Neural cell (in vitro differentiated cells): ENCODE data around the gene CEMP1. TPM values are rescaled to one million over a fixed set of nuclear protein-coding genes. Genes with fewer than 3 reads are reported as not detected.

ENCODE experiments used
- H2AFZ ChIP-seq: fragments of 200-600, 300-800 bp; sonication (generic), shearing (Covaris generic); 2 replicates; pipeline ENCODE4 v1.6.0; 2014; ENCODE audit warnings: low read depth, mild to moderate bottlenecking, antibody characterized with exemption, low read length, moderate library complexity
- H3F3A ChIP-seq: fragments of 200-600 bp; shearing (Covaris generic); 2 replicates; pipeline ENCODE4 v1.6.1; 2016; ENCODE audit warnings: mild to moderate bottlenecking, moderate library complexity, mixed read lengths, antibody characterized with exemption, low read length; ENCODE audit not compliant: insufficient read depth, poor library complexity, severe bottlenecking
- H3K27ac ChIP-seq: fragments of 200-600, 300-800 bp; sonication (generic), shearing (Covaris generic); 2 replicates; pipeline ENCODE4 v1.5.1; 2014; ENCODE audit warnings: mild to moderate bottlenecking, low read length, moderate library complexity
- H3K27me3 ChIP-seq: fragments of 300-800, 200-600 bp; sonication (generic), shearing (Covaris generic); 2 replicates; pipeline ENCODE4 v1.6.0; 2014; ENCODE audit warnings: mild to moderate bottlenecking, low read depth, low read length, moderate library complexity; ENCODE audit not compliant: insufficient read depth
- H3K36me3 ChIP-seq: fragments of 300-800, 200-600 bp; sonication (generic), shearing (Covaris generic); 2 replicates; pipeline ENCODE4 v1.5.1; 2014; ENCODE audit warnings: mild to moderate bottlenecking, antibody characterized with exemption, low read length, moderate library complexity; ENCODE audit not compliant: insufficient read depth
- H3K4me2 ChIP-seq: fragments of 300-800, 200-600 bp; sonication (generic), shearing (Covaris generic); 2 replicates; pipeline ENCODE4 v1.6.0; 2014; ENCODE audit warnings: mild to moderate bottlenecking, low read length
- H3K4me3 ChIP-seq: fragments of 300-800, 200-600 bp; sonication (generic), shearing (Covaris generic); 2 replicates; pipeline ENCODE4 v1.5.1; 2014; ENCODE audit warnings: mild to moderate bottlenecking, low read length, moderate library complexity
- H3K79me2 ChIP-seq: fragments of 200-600 bp; shearing (Covaris generic); replicated peaks from 2 replicates; pipeline ENCODE4 v1.6.0; 2014; ENCODE audit warnings: mild to moderate bottlenecking, low read length, moderate library complexity; ENCODE audit not compliant: insufficient read depth
- H3K9ac ChIP-seq: fragments of 300-800, 200-600 bp; sonication (generic), shearing (Covaris generic); 2 replicates; pipeline ENCODE4 v1.6.1; 2016; ENCODE audit warnings: mild to moderate bottlenecking, low read length, mixed read lengths
- H3K9me2 ChIP-seq: fragments of 200-600 bp; shearing (Covaris generic); 2 replicates; pipeline ENCODE4 v1.6.1; 2016; ENCODE audit warnings: mild to moderate bottlenecking, low read length, mixed read lengths; ENCODE audit not compliant: insufficient read depth
- H3K9me3 ChIP-seq: fragments of 200-600, 300-800 bp; sonication (generic), shearing (Covaris generic); 2 replicates; pipeline ENCODE4 v1.6.1; 2016; ENCODE audit warnings: mild to moderate bottlenecking, mixed run types, low read length, moderate library complexity, mixed read lengths
- H4K20me1 ChIP-seq: fragments of 200-600 bp; shearing (Covaris generic); 2 replicates; pipeline ENCODE4 v1.6.1; 2016; ENCODE audit warnings: mild to moderate bottlenecking, mixed run types; ENCODE audit not compliant: insufficient read depth
- EP300 ChIP-seq: fragments of 450-650 bp; conservative IDR thresholded peaks from 2 replicates; pipeline ENCODE4 v1.6.1; 2014; ENCODE audit warnings: antibody characterized with exemption, mild to moderate bottlenecking, moderate library complexity; ENCODE audit not compliant: poor library complexity, severe bottlenecking
- EZH2 ChIP-seq: fragments of 200-600, 300-800 bp; shearing (Covaris generic), sonication (generic); IDR thresholded peaks from 2 replicates; pipeline ENCODE4 v1.6.1; 2014; ENCODE audit warnings: antibody characterized with exemption, low read length, borderline replicate concordance, mild to moderate bottlenecking; ENCODE audit not compliant: insufficient read depth, poor library complexity, severe bottlenecking
- MXI1 ChIP-seq: fragments of 450-650 bp; conservative IDR thresholded peaks from 2 replicates; pipeline ENCODE4 v1.6.1; 2014; ENCODE audit warnings: antibody characterized with exemption, mild to moderate bottlenecking; ENCODE audit not compliant: poor library complexity, severe bottlenecking
- POLR2AphosphoS5 ChIP-seq: IDR thresholded peaks from 2 replicates; pipeline ENCODE4 v1.6.1; 2012
- RAD21 ChIP-seq: fragments of 450-650 bp; conservative IDR thresholded peaks from 2 replicates; pipeline ENCODE4 v1.6.1; 2014; ENCODE audit warnings: antibody characterized with exemption, mild to moderate bottlenecking, moderate library complexity
- SMC3 ChIP-seq: fragments of 450-650 bp; conservative IDR thresholded peaks from 2 replicates; pipeline ENCODE4 v1.6.1; 2014; ENCODE audit warnings: antibody characterized with exemption, mild to moderate bottlenecking, moderate library complexity; ENCODE audit not compliant: poor library complexity
- TAF1 ChIP-seq: IDR thresholded peaks from 2 replicates; pipeline ENCODE4 v1.6.1; 2012; ENCODE audit warnings: low read depth
- polyA plus RNA-seq: library from polyadenylated mRNA; depleted of rRNA; stranded (reverse); fragments of >200 nt; gene quantifications from 2 replicates; pipeline ENCODE4 v1.2.3, GENCODE V29; 2014
- TF ChIP-seq, protein P1 (sequence below): IDR thresholded peaks from 2 replicates; pipeline ENCODE4 v1.6.1; 2012; ENCODE audit warnings: borderline replicate concordance
- TF ChIP-seq, protein P2 (sequence below): fragments of 450-650 bp; IDR thresholded peaks from 2 replicates; pipeline ENCODE4 v1.5.1; 2014; ENCODE audit warnings: antibody characterized with exemption, mild to moderate bottlenecking, moderate library complexity; ENCODE audit not compliant: poor library complexity, severe bottlenecking

CEMP1 gene
- polyA plus RNA-seq, 1 donor from 2014 or later: 0.46 TPM

DNA sequence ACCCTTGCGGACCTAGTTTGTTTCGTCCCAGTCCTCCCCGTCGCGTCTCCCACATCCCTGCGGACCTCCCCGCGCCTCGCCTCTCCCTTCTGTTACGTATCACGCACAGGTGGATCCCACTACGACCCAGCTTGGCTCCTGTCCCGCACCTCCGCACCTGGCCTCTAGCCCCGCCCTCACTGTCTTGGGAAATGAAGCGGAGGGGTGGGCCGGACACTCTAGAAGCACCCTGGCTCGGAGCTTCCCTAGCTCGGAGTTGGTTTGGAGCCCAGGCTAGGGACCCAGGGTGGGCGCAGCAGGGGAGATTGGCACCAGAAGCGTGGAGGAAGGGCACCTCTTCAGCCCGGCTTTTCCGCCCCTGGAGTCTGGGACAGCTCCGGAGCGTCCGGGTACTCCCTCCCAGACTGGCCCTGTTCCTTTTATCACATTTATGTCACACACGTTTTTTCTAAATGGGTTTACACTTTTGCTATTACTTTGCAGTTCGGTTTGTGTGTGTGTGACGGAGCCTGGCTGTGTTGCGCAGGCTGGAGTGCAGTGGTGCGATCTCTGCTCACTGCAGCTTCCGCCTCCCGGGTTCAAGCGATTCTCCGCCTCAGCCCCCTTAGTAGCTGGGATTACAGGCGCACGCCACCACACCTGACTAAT is 1.4 kb upstream of the CEMP1 start:
- Histone ChIP-seq H3K9ac (peak overlapping the region; percentile 88), H3K27me3 (no peaks in the 10 kb centered on the region), H3K27ac (peak overlapping the region; percentile 79), H3K9me2 (no peaks in the 10 kb centered on the region), H3K4me3 (peak overlapping the region; percentile 78), H3K36me3 (no peaks in the 10 kb centered on the region), H3K4me2 (peak overlapping the region; percentile 92), H3K79me2 (no peaks in the 10 kb centered on the region), H4K20me1 (no peaks in the 10 kb centered on the region), H2AFZ (peak overlapping the region; percentile 87), H3K9me3 (no peaks in the 10 kb centered on the region), H3F3A (no peaks in the 10 kb centered on the region)
- TF ChIP-seq, protein P1, sequence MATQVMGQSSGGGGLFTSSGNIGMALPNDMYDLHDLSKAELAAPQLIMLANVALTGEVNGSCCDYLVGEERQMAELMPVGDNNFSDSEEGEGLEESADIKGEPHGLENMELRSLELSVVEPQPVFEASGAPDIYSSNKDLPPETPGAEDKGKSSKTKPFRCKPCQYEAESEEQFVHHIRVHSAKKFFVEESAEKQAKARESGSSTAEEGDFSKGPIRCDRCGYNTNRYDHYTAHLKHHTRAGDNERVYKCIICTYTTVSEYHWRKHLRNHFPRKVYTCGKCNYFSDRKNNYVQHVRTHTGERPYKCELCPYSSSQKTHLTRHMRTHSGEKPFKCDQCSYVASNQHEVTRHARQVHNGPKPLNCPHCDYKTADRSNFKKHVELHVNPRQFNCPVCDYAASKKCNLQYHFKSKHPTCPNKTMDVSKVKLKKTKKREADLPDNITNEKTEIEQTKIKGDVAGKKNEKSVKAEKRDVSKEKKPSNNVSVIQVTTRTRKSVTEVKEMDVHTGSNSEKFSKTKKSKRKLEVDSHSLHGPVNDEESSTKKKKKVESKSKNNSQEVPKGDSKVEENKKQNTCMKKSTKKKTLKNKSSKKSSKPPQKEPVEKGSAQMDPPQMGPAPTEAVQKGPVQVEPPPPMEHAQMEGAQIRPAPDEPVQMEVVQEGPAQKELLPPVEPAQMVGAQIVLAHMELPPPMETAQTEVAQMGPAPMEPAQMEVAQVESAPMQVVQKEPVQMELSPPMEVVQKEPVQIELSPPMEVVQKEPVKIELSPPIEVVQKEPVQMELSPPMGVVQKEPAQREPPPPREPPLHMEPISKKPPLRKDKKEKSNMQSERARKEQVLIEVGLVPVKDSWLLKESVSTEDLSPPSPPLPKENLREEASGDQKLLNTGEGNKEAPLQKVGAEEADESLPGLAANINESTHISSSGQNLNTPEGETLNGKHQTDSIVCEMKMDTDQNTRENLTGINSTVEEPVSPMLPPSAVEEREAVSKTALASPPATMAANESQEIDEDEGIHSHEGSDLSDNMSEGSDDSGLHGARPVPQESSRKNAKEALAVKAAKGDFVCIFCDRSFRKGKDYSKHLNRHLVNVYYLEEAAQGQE: peak; percentile 24
- TF ChIP-seq POLR2AphosphoS5: no peak

DNA sequence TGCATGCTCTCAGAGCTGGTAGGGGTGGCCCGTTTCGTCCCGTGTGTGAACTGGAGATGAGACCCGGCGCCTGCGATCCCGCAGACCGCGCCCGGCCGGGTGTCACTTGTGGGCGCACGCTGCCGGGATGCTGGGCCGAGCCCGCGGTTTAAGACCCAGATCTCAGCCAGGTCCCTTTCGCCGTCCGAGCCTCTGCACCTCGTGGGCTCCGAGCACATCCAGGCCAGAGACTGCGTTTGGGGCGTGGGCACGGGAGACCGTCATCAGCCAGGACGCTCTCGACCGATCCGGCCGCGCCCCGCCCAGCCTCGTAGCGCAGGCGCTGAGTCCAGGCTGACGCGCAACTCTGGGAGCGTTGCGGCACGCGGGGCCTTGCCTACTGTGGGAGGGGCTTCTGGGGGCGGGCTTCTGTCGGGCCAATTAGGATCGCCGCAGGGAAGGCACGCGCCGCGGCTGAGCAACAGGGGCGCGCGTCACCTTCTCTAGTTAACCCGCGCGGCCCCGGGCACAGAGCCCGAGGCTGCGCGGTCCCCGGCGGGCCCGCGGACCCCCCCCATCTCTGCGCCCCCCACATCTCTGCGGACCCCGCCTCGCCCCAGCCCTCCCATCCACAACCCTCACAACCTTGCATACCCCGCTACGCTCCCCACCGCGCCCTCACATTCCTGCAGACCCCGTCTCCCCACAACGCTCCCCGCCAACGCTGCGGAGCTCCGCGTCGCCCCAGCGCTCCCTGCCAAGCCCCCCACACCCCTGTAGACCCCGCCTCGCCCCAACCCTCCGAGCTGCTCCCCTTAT is 687 bp upstream of the CEMP1 start:
- H2AFZ ChIP-seq: peak overlapping the region; percentile 87
- H3K27me3 ChIP-seq: no peaks in the 10 kb centered on the region
- no peaks in the 10 kb centered on the region for H3F3A ChIP-seq
- H3K9me2 ChIP-seq: no peaks in the 10 kb centered on the region
- H3K79me2 ChIP-seq: no peaks in the 10 kb centered on the region
- TF ChIP-seq TAF1 (peak; percentile 32), EP300 (no peak), POLR2AphosphoS5 (peak; percentile 95), MXI1 (peak; percentile 90), EZH2 (no peak), RAD21 (no peak), SMC3 (peak; percentile 40)
- TF ChIP-seq, protein P1: peak; percentile 70
- TF ChIP-seq, protein P2, sequence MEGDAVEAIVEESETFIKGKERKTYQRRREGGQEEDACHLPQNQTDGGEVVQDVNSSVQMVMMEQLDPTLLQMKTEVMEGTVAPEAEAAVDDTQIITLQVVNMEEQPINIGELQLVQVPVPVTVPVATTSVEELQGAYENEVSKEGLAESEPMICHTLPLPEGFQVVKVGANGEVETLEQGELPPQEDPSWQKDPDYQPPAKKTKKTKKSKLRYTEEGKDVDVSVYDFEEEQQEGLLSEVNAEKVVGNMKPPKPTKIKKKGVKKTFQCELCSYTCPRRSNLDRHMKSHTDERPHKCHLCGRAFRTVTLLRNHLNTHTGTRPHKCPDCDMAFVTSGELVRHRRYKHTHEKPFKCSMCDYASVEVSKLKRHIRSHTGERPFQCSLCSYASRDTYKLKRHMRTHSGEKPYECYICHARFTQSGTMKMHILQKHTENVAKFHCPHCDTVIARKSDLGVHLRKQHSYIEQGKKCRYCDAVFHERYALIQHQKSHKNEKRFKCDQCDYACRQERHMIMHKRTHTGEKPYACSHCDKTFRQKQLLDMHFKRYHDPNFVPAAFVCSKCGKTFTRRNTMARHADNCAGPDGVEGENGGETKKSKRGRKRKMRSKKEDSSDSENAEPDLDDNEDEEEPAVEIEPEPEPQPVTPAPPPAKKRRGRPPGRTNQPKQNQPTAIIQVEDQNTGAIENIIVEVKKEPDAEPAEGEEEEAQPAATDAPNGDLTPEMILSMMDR: peak; percentile 7
- H4K20me1 ChIP-seq: no peaks in the 10 kb centered on the region
- H3K4me2 ChIP-seq: peak overlapping the region; percentile 92
- H3K27ac ChIP-seq: peak overlapping the region; percentile 79
- peak overlapping the region; percentile 88 for H3K9ac ChIP-seq
- H3K4me3 ChIP-seq: peak overlapping the region; percentile 78
- H3K9me3 ChIP-seq: no peaks in the 10 kb centered on the region
- H3K36me3 ChIP-seq: no peaks in the 10 kb centered on the region
